ENCODE measurements around the gene KCNIP4. TPM values are rescaled to one million over a fixed set of nuclear protein-coding genes. Genes with fewer than 3 reads are reported as not detected.

KCNIP4 gene
- total and polyA plus RNA-seq, 2 of the 8 experiments (the other 6 are each of a cell fraction or from before 2014, with no cell fraction given), result 0.06 TPM; not detected in 1

DNA sequence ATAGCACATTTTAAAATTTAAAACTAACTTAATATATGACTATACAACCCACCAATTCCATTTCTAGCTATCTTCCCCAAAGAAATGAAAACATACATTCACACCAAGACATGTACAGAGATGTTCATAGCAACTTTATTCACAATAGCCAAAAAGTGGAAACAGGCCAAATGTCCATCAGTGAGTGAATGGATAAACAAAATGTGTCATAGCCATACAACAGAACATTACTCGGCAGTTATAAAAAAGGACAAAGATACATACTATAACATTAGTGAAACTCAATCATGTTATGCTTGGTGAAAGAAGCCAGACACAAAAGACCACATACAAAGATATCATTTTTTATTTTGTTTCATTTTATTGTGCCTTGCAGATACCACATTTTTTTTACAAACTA lies 851.5 kb downstream of the KCNIP4 start:
- no peak overlapping the region for H2BK15ac ChIP-seq (ENCODE audit: low read length)
- no peaks in the 10 kb centered on the region for H3K79me2 ChIP-seq (ENCODE audit: control insufficient read depth in 1 of 2, insufficient read depth in 2 of 2, low read length in 2 of 2)
- H3K56ac ChIP-seq (replicated peaks; ENCODE audit: insufficient read length, low read depth, low read length), result no peak overlapping the region
- no peaks in the 10 kb centered on the region for H3K27me3 ChIP-seq (replicated peaks in 1 of 4; ENCODE audit: control insufficient read depth in 3 of 4, extremely low read depth in 1 of 4, insufficient read depth in 3 of 4, low read length in 3 of 4)
- H3K27ac ChIP-seq (ENCODE audit: low read depth, low read length), result no peak overlapping the region
- H3K4me1 ChIP-seq (replicated peaks in 1 of 4; ENCODE audit: control insufficient read depth in 3 of 4, insufficient read depth in 4 of 4, low read length in 3 of 4), result no peaks in the 10 kb centered on the region
- H4K5ac ChIP-seq (ENCODE audit: insufficient read length, low read depth, low read length), result no peak overlapping the region
- FAIRE-seq (no peak), DNase-seq (ENCODE audit: low read depth in 1 of 2, low spot score in 2 of 2) (no peak)
- H3K36me3 ChIP-seq (ENCODE audit: control insufficient read depth in 2 of 4, insufficient read depth in 4 of 4, low read length in 3 of 4), result no peaks in the 10 kb centered on the region
- no peaks in the 10 kb centered on the region for H3K23me2 ChIP-seq (ENCODE audit: low read depth, low read length)
- no peaks in the 10 kb centered on the region for H4K20me1 ChIP-seq (replicated peaks in 1 of 2; ENCODE audit: control insufficient read depth in 1 of 2, insufficient read depth in 2 of 2, low read length in 2 of 2)
- CTCF ChIA-PET (ENCODE audit: partially characterized antibody), result no interaction called here
- H3K79me1 ChIP-seq (ENCODE audit: low read depth, low read length), result no peaks in the 10 kb centered on the region
- no peak overlapping the region for H4K91ac ChIP-seq (replicated peaks; ENCODE audit: insufficient read length, low read length)
- H2BK20ac ChIP-seq (ENCODE audit: low read length), result no peak overlapping the region
- H3K4me2 ChIP-seq (ENCODE audit: insufficient read depth in 1 of 2, low read depth in 2 of 2, low read length in 2 of 2), result no peak overlapping the region
- H3K4ac ChIP-seq (replicated peaks; ENCODE audit: insufficient read length, low read depth, low read length), result no peak overlapping the region
- no peak overlapping the region for H3K4me3 ChIP-seq (ENCODE audit: extremely low read depth in 1 of 4, insufficient read depth in 2 of 4, low read depth in 3 of 4, low read length in 4 of 4)
- H2BK5ac ChIP-seq (ENCODE audit: low read depth, low read length), result no peak overlapping the region
- H3K9me3 ChIP-seq (ENCODE audit: insufficient read depth in 2 of 2, low read depth in 1 of 2, low read length in 1 of 2), result no peaks in the 10 kb centered on the region
- H3K9ac ChIP-seq (replicated peaks in 1 of 4; ENCODE audit: extremely low read depth in 1 of 4, low read depth in 3 of 4, low read length in 3 of 4), result no peak overlapping the region
- no peak overlapping the region for H2AFZ ChIP-seq (ENCODE audit: low read length)
- H3K18ac ChIP-seq (ENCODE audit: extremely low read depth, low read length), result no peak overlapping the region
- H2BK12ac ChIP-seq (ENCODE audit: low read depth, low read length), result no peak overlapping the region
- no peak overlapping the region for H3K14ac ChIP-seq (ENCODE audit: insufficient read length)
- H4K8ac ChIP-seq (ENCODE audit: extremely low read depth, insufficient read depth, low read length), result no peak overlapping the region
- H3K23ac ChIP-seq (ENCODE audit: insufficient read length), result no peak overlapping the region
- WGBS, 2 experiments (ENCODE audit: extremely low coverage in 1 of 2, insufficient coverage in 1 of 2, insufficient read length in 1 of 2, insufficient replicate concordance in 2 of 2, low coverage in 1 of 2, low lambda C conversion rate in 2 of 2, missing lambda C conversion rate in 1 of 2), result 0% methylated on average over 1 of the region's 1 CpG; no CpG with 5 or more reads in 1 of the 2 experiments
- POLR2A ChIA-PET (ENCODE audit: partially characterized antibody), result no interaction called here
- H2AK5ac ChIP-seq (ENCODE audit: low read depth, low read length), result no peak overlapping the region
- H2BK120ac ChIP-seq (replicated peaks; ENCODE audit: low read depth, low read length), result no peak overlapping the region
- TF ChIP-seq EGR1 (IDR thresholded peaks at IDR 0.05; ENCODE audit: borderline replicate concordance, low read depth, low read length) (no peak), PHF8 (conservative IDR thresholded peaks at IDR 0.05; ENCODE audit: low read depth, low read length) (no peak), RXRA (IDR thresholded peaks at IDR 0.05; ENCODE audit: insufficient read depth, low read depth, low read length) (no peak), SIRT6 (IDR thresholded peaks at IDR 0.05; ENCODE audit: low read length) (no peak), JUND (IDR thresholded peaks at IDR 0.05; ENCODE audit: low read length) (no peak), ZNF274 (IDR thresholded peaks at IDR 0.05; ENCODE audit: borderline replicate concordance, extremely low read depth, low read length) (no peak), KDM4A (IDR thresholded peaks at IDR 0.05; ENCODE audit: low read depth, low read length, severe bottlenecking) (no peak), ASH2L (IDR thresholded peaks at IDR 0.05; ENCODE audit: low read length) (no peak), GABPA (IDR thresholded peaks at IDR 0.05; ENCODE audit: borderline replicate concordance, insufficient read depth, low read length) (no peak), YY1 (IDR thresholded peaks at IDR 0.05; ENCODE audit: low read depth, low read length) (no peak), POLR2AphosphoS5 (IDR thresholded peaks at IDR 0.05; ENCODE audit: low read depth, low read length) (no peak), JUN (IDR thresholded peaks at IDR 0.05; ENCODE audit: low read depth, low read length) (no peak), NANOG (IDR thresholded peaks at IDR 0.05; ENCODE audit: insufficient read depth, low read depth, low read length, poor library complexity, severe bottlenecking) (no peak)
- TF ChIP-seq, protein P1, sequence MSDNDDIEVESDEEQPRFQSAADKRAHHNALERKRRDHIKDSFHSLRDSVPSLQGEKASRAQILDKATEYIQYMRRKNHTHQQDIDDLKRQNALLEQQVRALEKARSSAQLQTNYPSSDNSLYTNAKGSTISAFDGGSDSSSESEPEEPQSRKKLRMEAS (IDR thresholded peaks at IDR 0.05), result no peak
- TF ChIP-seq, protein P2, sequence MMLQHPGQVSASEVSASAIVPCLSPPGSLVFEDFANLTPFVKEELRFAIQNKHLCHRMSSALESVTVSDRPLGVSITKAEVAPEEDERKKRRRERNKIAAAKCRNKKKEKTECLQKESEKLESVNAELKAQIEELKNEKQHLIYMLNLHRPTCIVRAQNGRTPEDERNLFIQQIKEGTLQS (IDR thresholded peaks at IDR 0.05; ENCODE audit: insufficient read depth, low read depth, low read length), result no peak

All from H1 (cell line).